ENCODE results near the gene RHOB.

RHOB gene

GRCh38 chr2:20438334-20439192 lies 8.3 kb upstream of the RHOB start:
- no peak for DNase-seq (ENCODE audit: low spot score)

- no peak for DNase-seq (ENCODE audit: low spot score)
Observed at GRCh38 chr2:20439193-20439475, 7.7 kb upstream of the RHOB start.

GRCh38 chr2:20439503-20439902 lies 7.4 kb upstream of the RHOB start:
- DNase-seq (ENCODE audit: low spot score), result peak; percentile 85

GRCh38 chr2:20440001-20440560 lies 6.8 kb upstream of the RHOB start:
- DNase-seq (ENCODE audit: low spot score), result no peak

GRCh38 chr2:20443276-20443920 lies 3.5 kb upstream of the RHOB start:
- peak; percentile 82 for DNase-seq (ENCODE audit: low spot score)

- DNase-seq (ENCODE audit: low spot score), result peak; percentile 32
Observed at GRCh38 chr2:20444101-20444992, 2.5 kb upstream of the RHOB start.

- DNase-seq (ENCODE audit: low spot score), result peak; percentile 35
Observed at GRCh38 chr2:20444993-20445910, 1.6 kb upstream of the RHOB start.

- peak; percentile 42 for DNase-seq (ENCODE audit: low spot score)
Observed at GRCh38 chr2:20446255-20446916, 488 bp upstream of the RHOB start.

- no peak for DNase-seq (ENCODE audit: low spot score)
Observed at GRCh38 chr2:20447437-20448245, 767 bp downstream of the RHOB start.

GRCh38 chr2:20448246-20448976 lies 1.5 kb downstream of the RHOB start:
- peak; percentile 77 for DNase-seq (ENCODE audit: low spot score)

- DNase-seq (ENCODE audit: low spot score), result no peak
Observed at GRCh38 chr2:20448977-20449306, 2.1 kb downstream of the RHOB start.

GRCh38 chr2:20449501-20450200 lies 2.8 kb downstream of the RHOB start:
- peak; percentile 89 for DNase-seq (ENCODE audit: low spot score)

- peak; percentile 98 for DNase-seq (ENCODE audit: low spot score)
Observed at GRCh38 chr2:20450201-20450999, 3.5 kb downstream of the RHOB start.

GRCh38 chr2:20451000-20451290 lies 4.1 kb downstream of the RHOB start:
- no peak for DNase-seq (ENCODE audit: low spot score)

- peak; percentile 54 for DNase-seq (ENCODE audit: low spot score)
Observed at GRCh38 chr2:20451341-20451740, 4.5 kb downstream of the RHOB start.

GRCh38 chr2:20451761-20452499 lies 5.1 kb downstream of the RHOB start:
- DNase-seq (ENCODE audit: low spot score), result no peak

GRCh38 chr2:20452551-20452950 lies 5.7 kb downstream of the RHOB start:
- peak; percentile 81 for DNase-seq (ENCODE audit: low spot score)
